ENCODE results near the gene SLC19A1.
"Not testable (repeated sequence)": the region's sequence is repeated elsewhere in the genome, so short reads cannot be mapped to it uniquely, and the experiment has no call there.

DNA sequence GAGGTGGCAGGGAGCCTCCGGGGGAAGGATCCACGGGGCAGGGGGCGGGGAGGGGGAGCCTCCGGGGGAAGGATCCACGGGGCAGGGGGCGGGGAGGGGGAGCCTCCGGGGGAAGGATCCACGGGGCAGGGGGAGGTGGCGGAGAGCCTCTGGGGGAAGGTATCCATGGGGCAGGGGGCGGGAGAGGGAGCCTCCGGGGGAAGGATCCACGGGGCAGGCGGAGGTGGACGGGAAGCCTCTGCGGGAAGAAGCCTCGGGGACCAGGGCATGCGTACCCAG, 11.2 kb downstream of the SLC19A1 start:
- TF ChIP-seq EZH2 (IDR thresholded peaks at IDR 0.05); POLR2AphosphoS5 (IDR thresholded peaks at IDR 0.05; ENCODE audit: borderline replicate concordance, low read depth, low read length): not testable (repeated sequence)

Data from SK-N-MC (cell line).